ENCODE measurements around the gene SULT1A3.
"Not testable (repeated sequence)": the region's sequence is repeated elsewhere in the genome, so short reads cannot be mapped to it uniquely, and the experiment has no call there.

SULT1A3 gene

GRCh38 chr16:30186782-30187555, 12.1 kb upstream of the SULT1A3 start:
- peak; percentile 36 for DNase-seq (ENCODE audit: low spot score)

GRCh38 chr16:30187556-30187865, 11.5 kb upstream of the SULT1A3 start:
- DNase-seq (ENCODE audit: low spot score) = no peak

GRCh38 chr16:30187971-30188561, 11.0 kb upstream of the SULT1A3 start:
- DNase-seq (ENCODE audit: low spot score) = no peak

GRCh38 chr16:30191158-30191557, 7.9 kb upstream of the SULT1A3 start:
- not testable (repeated sequence) for DNase-seq (ENCODE audit: low spot score)

- not testable (repeated sequence) for DNase-seq (ENCODE audit: low spot score)
These were observed 6.0 kb upstream of the SULT1A3 start for GRCh38 chr16:30193098-30193497.

GRCh38 chr16:30193615-30194014, 5.4 kb upstream of the SULT1A3 start, which contains the start of the genes BOLA2B and SLX1A:
Gene BOLA2B, minus strand, starts transcription at chr16:30193666. Its CDS starts 71 bp downstream, at chr16:30193595.
Gene SLX1A, plus strand, starts transcription at chr16:30193875. Its CDS starts 210 bp downstream, at chr16:30194085.
- DNase-seq (ENCODE audit: low spot score) = not testable (repeated sequence)

GRCh38 chr16:30194172-30194925, 4.7 kb upstream of the SULT1A3 start:
- not testable (repeated sequence) for DNase-seq (ENCODE audit: low spot score)

GRCh38 chr16:30197001-30197400, 2.1 kb upstream of the SULT1A3 start:
- DNase-seq (ENCODE audit: low spot score) = not testable (repeated sequence)

- DNase-seq (ENCODE audit: low spot score) = not testable (repeated sequence)
These were observed 721 bp downstream of the SULT1A3 start for GRCh38 chr16:30199608-30200343.

GRCh38 chr16:30205541-30206236, 6.6 kb downstream of the SULT1A3 start:
- DNase-seq (ENCODE audit: low spot score) = not testable (repeated sequence)

- DNase-seq (ENCODE audit: low spot score) = not testable (repeated sequence)
These were observed 7.2 kb downstream of the SULT1A3 start for GRCh38 chr16:30206252-30206651.

- DNase-seq (ENCODE audit: low spot score) = not testable (repeated sequence)
These were observed 8.1 kb downstream of the SULT1A3 start for GRCh38 chr16:30207063-30207704.

- DNase-seq (ENCODE audit: low spot score) = not testable (repeated sequence)
These were observed 10.0 kb downstream of the SULT1A3 start for GRCh38 chr16:30209032-30209431.

- not testable (repeated sequence) for DNase-seq (ENCODE audit: low spot score)
These were observed 12.4 kb downstream of the SULT1A3 start for GRCh38 chr16:30211414-30211813.

- DNase-seq (ENCODE audit: low spot score) = not testable (repeated sequence)
These were observed 18.0 kb downstream of the SULT1A3 start for GRCh38 chr16:30217082-30217481.

- DNase-seq (ENCODE audit: low spot score) = not testable (repeated sequence)
These were observed 49.3 kb downstream of the SULT1A3 start, which contains the start of gene NPIPB13 for GRCh38 chr16:30248379-30248778. Gene NPIPB13, minus strand, starts transcription at chr16:30248479. Its CDS starts 2,906 bp downstream, at chr16:30245573.
